Osteoblast (primary cell): ENCODE results near the gene SLC6A20. TPM values are rescaled to one million over a fixed set of nuclear protein-coding genes. Genes with fewer than 3 reads are reported as not detected.
"Not testable (repeated sequence)": the region's sequence is repeated elsewhere in the genome, so short reads cannot be mapped to it uniquely, and the experiment has no call there.

ENCODE experiments used
- DNase-seq: peaks from one replicate; pipeline ENCODE4 v3.0.0; 2011; ENCODE audit warnings: low spot score, mixed read lengths; ENCODE audit not compliant: insufficient read length; ENCODE audit errors: missing footprints
- H2AFZ ChIP-seq: 2 replicates; pipeline ENCODE4 v1.6.0; 2011; ENCODE audit warnings: mild to moderate bottlenecking, low read length
- H3K27ac ChIP-seq: 2 replicates; pipeline ENCODE4 v1.5.1; 2011; ENCODE audit warnings: mild to moderate bottlenecking, low read depth, low read length, moderate library complexity
- H3K27me3 ChIP-seq: 2 replicates; pipeline ENCODE4 v1.6.0; 2012; ENCODE audit warnings: mild to moderate bottlenecking, control low read depth, inconsistent platforms, low read length, moderate library complexity; ENCODE audit not compliant: insufficient read depth
- H3K36me3 ChIP-seq: 2 replicates; pipeline ENCODE4 v1.5.1; 2011; ENCODE audit warnings: mild to moderate bottlenecking, low read length, control low read depth, moderate library complexity; ENCODE audit not compliant: insufficient read depth
- H3K4me1 ChIP-seq: 2 replicates; pipeline ENCODE4 v1.5.1; 2011; ENCODE audit warnings: mild to moderate bottlenecking, low read length, control low read depth, moderate library complexity; ENCODE audit not compliant: insufficient read depth
- H3K4me2 ChIP-seq: 2 replicates; pipeline ENCODE4 v1.6.0; 2011; ENCODE audit warnings: mild to moderate bottlenecking, low read length; ENCODE audit not compliant: insufficient read depth
- H3K4me3 ChIP-seq: fragments of 200-600 bp; sonication (generic); 3 replicates; pipeline ENCODE4 v1.5.1; 2012; ENCODE audit warnings: mild to moderate bottlenecking, low read length, inconsistent platforms; ENCODE audit not compliant: insufficient read depth
- H3K79me2 ChIP-seq: 2 replicates; pipeline ENCODE4 v1.6.0; 2012; ENCODE audit warnings: mild to moderate bottlenecking, low read length, control low read depth, inconsistent platforms; ENCODE audit not compliant: insufficient read depth
- H3K9me3 ChIP-seq: 2 replicates; pipeline ENCODE4 v1.5.1; 2011; ENCODE audit warnings: low read depth, low read length, control low read depth
- H4K20me1 ChIP-seq: 2 replicates; pipeline ENCODE4 v1.6.0; 2012; ENCODE audit warnings: mild to moderate bottlenecking, low read length, control low read depth; ENCODE audit not compliant: insufficient read depth
- CTCF ChIP-seq: IDR thresholded peaks from 2 replicates; pipeline ENCODE4 v1.5.1; 2011; ENCODE audit warnings: mild to moderate bottlenecking, low read depth, low read length, moderate library complexity; ENCODE audit errors: extremely low read depth
- total RNA-seq: library from RNA; depleted of rRNA; stranded (reverse); fragments of >200 nt; gene quantifications from 2 replicates; pipeline ENCODE4 v1.2.3, GENCODE V29; 2012

SLC6A20 gene
- total RNA-seq, 1 donor: not detected

- Histone ChIP-seq H3K4me2 (no peak overlapping the region), H3K4me3 (no peak overlapping the region), H2AFZ (peak overlapping the region; percentile 1), H3K4me1 (no peaks in the 10 kb centered on the region), H3K36me3 (no peaks in the 10 kb centered on the region), H3K79me2 (no peaks in the 10 kb centered on the region), H4K20me1 (no peaks in the 10 kb centered on the region), H3K9me3 (no peaks in the 10 kb centered on the region), H3K27me3 (peaks cover 17% of the 10 kb centered on the region), H3K27ac (no peak overlapping the region)
- peak; percentile 94 for TF ChIP-seq CTCF
- DNase-seq: peak; percentile 94
These were observed 35.2 kb downstream of the SLC6A20 start for GRCh38 chr3:45760878-45761711.

- H2AFZ ChIP-seq: no peak overlapping the region
- no peaks in the 10 kb centered on the region for H4K20me1 ChIP-seq
- no peak overlapping the region for H3K4me3 ChIP-seq
- no peaks in the 10 kb centered on the region for H3K36me3 ChIP-seq
- H3K27ac ChIP-seq: no peak overlapping the region
- H3K4me2 ChIP-seq: no peak overlapping the region
- no peaks in the 10 kb centered on the region for H3K9me3 ChIP-seq
- H3K27me3 ChIP-seq: peaks cover 9% of the 10 kb centered on the region
- DNase-seq: no peak
- no peaks in the 10 kb centered on the region for H3K79me2 ChIP-seq
- no peak for TF ChIP-seq CTCF
- H3K4me1 ChIP-seq: no peaks in the 10 kb centered on the region
These were observed 36.5 kb downstream of the SLC6A20 start for GRCh38 chr3:45759851-45760250.

- no peaks in the 10 kb centered on the region for H4K20me1 ChIP-seq
- no peaks in the 10 kb centered on the region for H3K79me2 ChIP-seq
- peaks cover 9% of the 10 kb centered on the region for H3K27me3 ChIP-seq
- no peak for TF ChIP-seq CTCF
- DNase-seq: no peak
- no peaks in the 10 kb centered on the region for H3K9me3 ChIP-seq
- no peak overlapping the region for H3K27ac ChIP-seq
- H3K36me3 ChIP-seq: no peaks in the 10 kb centered on the region
- no peaks in the 10 kb centered on the region for H3K4me1 ChIP-seq
- no peak overlapping the region for H3K4me3 ChIP-seq
- no peak overlapping the region for H3K4me2 ChIP-seq
- no peak overlapping the region for H2AFZ ChIP-seq
These were observed 37.5 kb downstream of the SLC6A20 start for GRCh38 chr3:45758871-45759270.

- not testable (repeated sequence) for H3K4me3 ChIP-seq, DNase-seq, H3K27ac ChIP-seq, H3K27me3 ChIP-seq, H3K4me2 ChIP-seq, H2AFZ ChIP-seq, H3K4me1 ChIP-seq, H3K79me2 ChIP-seq, H3K36me3 ChIP-seq, H3K9me3 ChIP-seq, H4K20me1 ChIP-seq
These were observed 39.2 kb downstream of the SLC6A20 start for GRCh38 chr3:45757141-45757540.
